Keratinocyte (primary cell): Measurements from ENCODE around the gene EDDM13. TPM values are rescaled to one million over a fixed set of nuclear protein-coding genes. Genes with fewer than 3 reads are reported as not detected.

Source experiments
- DNase-seq: peaks from one replicate; pipeline ENCODE4 v3.0.0-alpha.2; 2011; ENCODE audit warnings: low read depth, missing footprints, low spot score
- FAIRE-seq: peaks from 2 replicates; lab custom pipeline; 2011; peaks lifted over from hg19 to GRCh38; lab: Jason Lieb, UNC
- H2AFZ ChIP-seq: 2 replicates; pipeline ENCODE4 v1.6.0; 2012; ENCODE audit warnings: low read length, control low read depth, inconsistent platforms; ENCODE audit not compliant: control insufficient read depth
- H3K27ac ChIP-seq: 2 replicates; pipeline ENCODE4 v1.5.1; 2011; ENCODE audit warnings: low read length; ENCODE audit not compliant: control insufficient read depth, insufficient read depth
- H3K27me3 ChIP-seq: 3 replicates; pipeline ENCODE4 v1.6.0; 2011; ENCODE audit warnings: low read length; ENCODE audit not compliant: control insufficient read depth, insufficient read depth; ENCODE audit errors: extremely low read depth
- H3K36me3 ChIP-seq, 2 experiments: 2 replicates in 1 of 2; 3 replicates in 1 of 2; pipeline ENCODE4 v1.5.1; 2011; ENCODE audit warnings: low read length in 2 of 2, mild to moderate bottlenecking in 1 of 2; ENCODE audit not compliant: control insufficient read depth in 2 of 2, insufficient read depth in 2 of 2; ENCODE audit errors: extremely low read depth in 1 of 2
- H3K4me1 ChIP-seq: 3 replicates; pipeline ENCODE4 v1.5.1; 2011; ENCODE audit warnings: low read length; ENCODE audit not compliant: control insufficient read depth, insufficient read depth; ENCODE audit errors: extremely low read depth
- H3K4me2 ChIP-seq: 3 replicates; pipeline ENCODE4 v1.6.0; 2011; ENCODE audit warnings: low read depth, low read length; ENCODE audit not compliant: control insufficient read depth, insufficient read depth; ENCODE audit errors: extremely low read depth
- H3K4me3 ChIP-seq, 3 experiments: fragments of 200-600 bp in 1 of 3; sonication (generic) in 1 of 3; 2 replicates in 2 of 3; 3 replicates in 1 of 3; pipeline ENCODE4 v1.5.1; 2011 to 2016; ENCODE audit warnings: low read length in 3 of 3, mild to moderate bottlenecking in 3 of 3, control low read depth in 2 of 3, inconsistent platforms in 1 of 3, low read depth in 1 of 3, mixed read lengths in 1 of 3, mixed run types in 1 of 3, moderate library complexity in 1 of 3; ENCODE audit not compliant: control insufficient read depth in 2 of 3, insufficient read depth in 2 of 3; ENCODE audit errors: extremely low read depth in 1 of 3
- H3K79me2 ChIP-seq: 2 replicates; pipeline ENCODE4 v1.6.0; 2012; ENCODE audit warnings: low read length; ENCODE audit not compliant: control insufficient read depth, insufficient read depth
- H3K9ac ChIP-seq: 3 replicates; pipeline ENCODE4 v1.6.0; 2011; ENCODE audit warnings: low read length; ENCODE audit not compliant: control insufficient read depth, insufficient read depth; ENCODE audit errors: extremely low read depth
- H3K9me1 ChIP-seq: 3 replicates; pipeline ENCODE4 v1.6.0; 2011; ENCODE audit warnings: low read length; ENCODE audit not compliant: control insufficient read depth, insufficient read depth; ENCODE audit errors: extremely low read depth
- H3K9me3 ChIP-seq: 2 replicates; pipeline ENCODE4 v1.5.1; 2012; ENCODE audit warnings: low read depth, low read length; ENCODE audit not compliant: control insufficient read depth
- H4K20me1 ChIP-seq: 3 replicates; pipeline ENCODE4 v1.6.0; 2011; ENCODE audit warnings: low read length; ENCODE audit not compliant: control insufficient read depth, insufficient read depth; ENCODE audit errors: extremely low read depth
- EZH2 ChIP-seq: IDR thresholded peaks from one replicate; pipeline ENCODE4 v1.6.1; 2012; ENCODE audit warnings: inconsistent platforms, mild to moderate bottlenecking, low read length, moderate library complexity
- dilution Hi-C: fragments of 300-500 bp; cut with MboI; formaldehyde crosslinking; loops from one replicate; pipeline ENCODE4 v1.7.0; 2020; ENCODE audit warnings: low sequenced_read_pairs; ENCODE audit not compliant: extremely low pct_ligation_motif_present
- polyA plus RNA-seq, 5 experiments: library from polyadenylated mRNA; depleted of rRNA in 3 of 5; stranded (reverse) in 3 of 5; stranded (forward) in 1 of 5; unstranded in 1 of 5; fragments of >200 nt; gene quantifications; 1 replicate in 1 of 5; 2 replicates in 3 of 5; 3 replicates in 1 of 5; pipeline versions ENCODE4 v1.2.1 to v1.2.3, GENCODE V29; 2011 to 2012; ENCODE audit warnings: missing spikeins in 2 of 5, low read depth in 1 of 5, low replicate concordance in 1 of 5
- TF ChIP-seq, protein P1 (sequence below), 3 experiments: IDR thresholded peaks in 1 of 3; conservative IDR thresholded peaks in 1 of 3; optimal IDR thresholded peaks in 1 of 3; 2 replicates in 2 of 3; 3 replicates in 1 of 3; pipeline versions ENCODE3 to v1.5.1; 2011; ENCODE audit warnings: low read length in 3 of 3, mild to moderate bottlenecking in 3 of 3, moderate library complexity in 2 of 3, control low read depth in 1 of 3, inconsistent platforms in 1 of 3; ENCODE audit not compliant: insufficient read depth in 2 of 3; ENCODE audit errors: extremely low read depth in 1 of 3

Gene EDDM13
- polyA plus RNA-seq, 1 donor (not counting 4 experiments of a cell fraction or from before 2014, with no cell fraction given): 6.1 TPM

DNA sequence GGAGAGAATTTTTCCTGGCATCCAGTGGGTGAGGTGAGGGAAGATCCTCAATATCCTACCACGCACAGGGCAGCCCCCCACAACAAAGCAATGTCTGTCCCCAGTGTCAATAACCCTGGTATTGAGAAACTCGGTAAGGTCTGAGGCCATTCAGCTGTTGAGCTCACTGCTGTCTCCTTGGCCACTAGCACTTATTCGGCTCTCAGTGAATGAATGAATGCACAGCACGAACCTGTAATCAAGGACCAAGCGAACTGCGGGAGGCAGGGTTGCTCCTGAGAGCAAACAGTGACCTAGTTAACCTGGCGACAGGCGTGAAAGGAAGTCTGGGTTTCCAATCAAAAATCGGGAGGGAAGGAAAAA lies 41.5 kb downstream of the EDDM13 start:
- H3K9ac ChIP-seq: peak overlapping the region; percentile 86
- dilution Hi-C loops: no loop called here
- DNase-seq (no peak), FAIRE-seq (no peak)
- peaks cover 1 to 7% of the 10 kb centered on the region in 2 experiments for H3K36me3 ChIP-seq
- H4K20me1 ChIP-seq: no peaks in the 10 kb centered on the region
- peak overlapping the region; percentile 81 for H3K4me2 ChIP-seq
- no peak for TF ChIP-seq EZH2
- TF ChIP-seq, protein P1, sequence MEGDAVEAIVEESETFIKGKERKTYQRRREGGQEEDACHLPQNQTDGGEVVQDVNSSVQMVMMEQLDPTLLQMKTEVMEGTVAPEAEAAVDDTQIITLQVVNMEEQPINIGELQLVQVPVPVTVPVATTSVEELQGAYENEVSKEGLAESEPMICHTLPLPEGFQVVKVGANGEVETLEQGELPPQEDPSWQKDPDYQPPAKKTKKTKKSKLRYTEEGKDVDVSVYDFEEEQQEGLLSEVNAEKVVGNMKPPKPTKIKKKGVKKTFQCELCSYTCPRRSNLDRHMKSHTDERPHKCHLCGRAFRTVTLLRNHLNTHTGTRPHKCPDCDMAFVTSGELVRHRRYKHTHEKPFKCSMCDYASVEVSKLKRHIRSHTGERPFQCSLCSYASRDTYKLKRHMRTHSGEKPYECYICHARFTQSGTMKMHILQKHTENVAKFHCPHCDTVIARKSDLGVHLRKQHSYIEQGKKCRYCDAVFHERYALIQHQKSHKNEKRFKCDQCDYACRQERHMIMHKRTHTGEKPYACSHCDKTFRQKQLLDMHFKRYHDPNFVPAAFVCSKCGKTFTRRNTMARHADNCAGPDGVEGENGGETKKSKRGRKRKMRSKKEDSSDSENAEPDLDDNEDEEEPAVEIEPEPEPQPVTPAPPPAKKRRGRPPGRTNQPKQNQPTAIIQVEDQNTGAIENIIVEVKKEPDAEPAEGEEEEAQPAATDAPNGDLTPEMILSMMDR (optimal IDR thresholded peaks at IDR 0.05 in 1 of 3, IDR thresholded peaks at IDR 0.05 in 1 of 3, conservative IDR thresholded peaks at IDR 0.05 in 1 of 3; ENCODE audit: extremely low read depth in 1 of 3, insufficient read depth in 2 of 3, low read length in 3 of 3): no peak
- no peaks in the 10 kb centered on the region for H3K9me1 ChIP-seq
- H3K27me3 ChIP-seq: no peaks in the 10 kb centered on the region
- peaks cover 8% of the 10 kb centered on the region for H3K79me2 ChIP-seq
- H3K4me3 ChIP-seq: peak overlapping the region; percentile 65 to 80 (median 74)
- peak overlapping the region; percentile 62 for H2AFZ ChIP-seq
- no peaks in the 10 kb centered on the region for H3K9me3 ChIP-seq
- H3K4me1 ChIP-seq: peaks cover 18% of the 10 kb centered on the region
- peak overlapping the region; percentile 88 for H3K27ac ChIP-seq

DNA sequence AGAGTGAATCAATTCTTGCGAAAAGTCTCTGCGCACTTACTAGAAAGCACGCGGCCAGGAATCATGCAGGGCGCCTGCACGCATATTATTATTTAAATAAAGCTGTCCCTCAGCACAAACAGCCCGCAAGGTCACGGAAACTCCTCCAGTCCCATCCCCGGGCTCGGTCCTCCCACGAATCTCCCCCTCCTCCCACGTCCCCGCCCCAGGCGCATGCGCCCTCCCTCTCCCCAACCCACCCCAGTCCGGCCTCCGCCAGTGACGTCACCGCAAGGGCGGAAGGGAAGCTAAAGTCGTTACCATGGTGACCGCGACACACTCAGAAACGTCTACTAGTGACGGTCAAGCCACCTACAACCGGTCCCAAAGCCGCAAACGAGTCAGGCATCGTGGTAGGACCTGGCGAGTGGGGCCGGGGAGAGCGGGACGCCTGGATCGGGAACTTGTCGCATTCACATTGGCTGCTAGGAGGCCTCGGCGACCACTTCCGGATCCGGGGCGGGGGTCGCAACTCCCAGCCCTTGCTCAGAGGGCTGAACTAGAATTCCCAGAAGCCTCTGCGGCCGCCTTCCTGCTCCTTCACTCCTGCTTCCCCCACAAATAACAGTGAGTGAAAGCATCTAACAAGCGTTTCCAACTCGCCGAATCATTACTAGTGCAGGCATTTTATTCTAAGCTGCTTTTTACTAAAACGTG lies 42.0 kb downstream of the EDDM13 start, which contains the start of gene ZSCAN5A:
Gene ZSCAN5A, minus strand, starts transcription at position 459 of the 696 bp plus-strand sequence. CDS start 89,793 bp downstream, outside the sequence.
- peak; percentile 88 for DNase-seq
- H3K4me2 ChIP-seq: peak within 1 kb of the TSS; percentile 98
- peak within 1 kb of the TSS; percentile 65 to 80 (median 74) for H3K4me3 ChIP-seq
- H3K27me3 ChIP-seq: no peaks in the 10 kb centered on the region
- H3K27ac ChIP-seq: peak within 1 kb of the TSS; percentile 88
- dilution Hi-C loops: no loop called here
- H3K9me3 ChIP-seq: no peaks in the 10 kb centered on the region
- peaks cover 0 to 7% of the 10 kb centered on the region in 2 experiments for H3K36me3 ChIP-seq
- H3K4me1 ChIP-seq: peaks cover 18% of the 10 kb centered on the region
- no peaks in the 10 kb centered on the region for H4K20me1 ChIP-seq
- peak; percentile 20 for FAIRE-seq
- H3K9me1 ChIP-seq: no peaks in the 10 kb centered on the region
- H3K9ac ChIP-seq: peak within 1 kb of the TSS; percentile 86
- TF ChIP-seq EZH2: no peak
- TF ChIP-seq, protein P1 (optimal IDR thresholded peaks at IDR 0.05 in 1 of 3, IDR thresholded peaks at IDR 0.05 in 1 of 3, conservative IDR thresholded peaks at IDR 0.05 in 1 of 3; ENCODE audit: extremely low read depth in 1 of 3, insufficient read depth in 2 of 3, low read length in 3 of 3): no peak
- peak within 1 kb of the TSS; percentile 97 for H2AFZ ChIP-seq
- H3K79me2 ChIP-seq: peaks cover 8% of the 10 kb centered on the region
